Osteocyte (in vitro differentiated cells): ENCODE data around the gene FLT1. TPM values are rescaled to one million over a fixed set of nuclear protein-coding genes. Genes with fewer than 3 reads are reported as not detected.

ENCODE experiments used
- DNase-seq: peaks from one replicate; pipeline ENCODE4 v3.0.0; 2021; ENCODE audit warnings: mixed read lengths; ENCODE audit not compliant: unreplicated experiment; ENCODE audit errors: extremely low spot score
- H3K27ac Mint-ChIP-seq: one replicate; pipeline ENCODE4 v1.8.0; 2021; ENCODE audit warnings: mild to moderate bottlenecking, mixed read lengths; ENCODE audit not compliant: unreplicated experiment
- H3K27me3 Mint-ChIP-seq: one replicate; pipeline ENCODE4 v1.8.0; 2021; ENCODE audit warnings: mixed read lengths; ENCODE audit not compliant: unreplicated experiment
- H3K36me3 Mint-ChIP-seq: one replicate; pipeline ENCODE4 v1.8.0; 2021; ENCODE audit warnings: mixed read lengths; ENCODE audit not compliant: unreplicated experiment
- H3K4me1 Mint-ChIP-seq: one replicate; pipeline ENCODE4 v1.8.0; 2021; ENCODE audit warnings: mixed read lengths; ENCODE audit not compliant: unreplicated experiment
- H3K4me3 Mint-ChIP-seq: one replicate; pipeline ENCODE4 v1.8.0; 2021; ENCODE audit warnings: mild to moderate bottlenecking, moderate library complexity, mixed read lengths; ENCODE audit not compliant: unreplicated experiment
- H3K9me3 Mint-ChIP-seq: one replicate; pipeline ENCODE4 v1.8.0; 2021; ENCODE audit warnings: mixed read lengths; ENCODE audit not compliant: unreplicated experiment
- total RNA-seq: library from RNA; stranded (reverse); gene quantifications from 2 replicates; pipeline ENCODE4 v1.2.1, GENCODE V29; 2021
- TF ChIP-seq, protein P1 (sequence below): fragments of 200-600 bp; sonication (generic); IDR thresholded peaks from 2 replicates; pipeline ENCODE4 v1.5.0; 2021; ENCODE audit warnings: antibody characterized with exemption, mild to moderate bottlenecking, moderate library complexity

The FLT1 gene
- total RNA-seq, 1 donor from 2014 or later = 3.4 TPM

- Mint-ChIP-seq H3K4me3 (no peak overlapping the region), H3K4me1 (no peaks in the 10 kb centered on the region)
- no peak for DNase-seq
These were observed 227.4 kb downstream of the FLT1 start for GRCh38 chr13:28267497-28267896.

DNA sequence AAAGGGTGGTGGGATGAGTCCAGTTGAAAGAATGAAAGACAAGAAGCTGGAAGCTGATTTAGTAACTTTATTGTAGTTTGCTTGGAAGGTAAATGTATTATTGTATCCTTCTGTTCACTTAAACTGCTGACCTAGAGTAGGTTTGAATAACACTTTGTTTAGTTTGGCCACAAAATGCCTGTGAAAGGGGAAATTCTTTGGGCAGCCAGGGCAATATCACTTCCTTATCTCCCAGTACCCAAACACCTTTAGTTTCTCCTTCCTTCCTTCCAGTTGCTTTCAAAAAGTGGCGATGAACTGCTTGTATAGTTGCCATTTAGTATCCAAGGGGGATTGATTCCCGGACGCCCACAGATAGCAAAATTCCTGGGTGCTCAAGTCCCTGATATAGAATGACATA lies 236.5 kb downstream of the FLT1 start:
- Mint-ChIP-seq H3K27me3 (no peaks in the 10 kb centered on the region), H3K27ac (no peak overlapping the region)

More at GRCh38 chr13:28267497-28267896, 227.4 kb downstream of the FLT1 start:
- Mint-ChIP-seq H3K9me3 (no peaks in the 10 kb centered on the region), H3K27me3 (no peaks in the 10 kb centered on the region), H3K27ac (no peak overlapping the region), H3K36me3 (peaks cover 35% of the 10 kb centered on the region)
- TF ChIP-seq, protein P1, sequence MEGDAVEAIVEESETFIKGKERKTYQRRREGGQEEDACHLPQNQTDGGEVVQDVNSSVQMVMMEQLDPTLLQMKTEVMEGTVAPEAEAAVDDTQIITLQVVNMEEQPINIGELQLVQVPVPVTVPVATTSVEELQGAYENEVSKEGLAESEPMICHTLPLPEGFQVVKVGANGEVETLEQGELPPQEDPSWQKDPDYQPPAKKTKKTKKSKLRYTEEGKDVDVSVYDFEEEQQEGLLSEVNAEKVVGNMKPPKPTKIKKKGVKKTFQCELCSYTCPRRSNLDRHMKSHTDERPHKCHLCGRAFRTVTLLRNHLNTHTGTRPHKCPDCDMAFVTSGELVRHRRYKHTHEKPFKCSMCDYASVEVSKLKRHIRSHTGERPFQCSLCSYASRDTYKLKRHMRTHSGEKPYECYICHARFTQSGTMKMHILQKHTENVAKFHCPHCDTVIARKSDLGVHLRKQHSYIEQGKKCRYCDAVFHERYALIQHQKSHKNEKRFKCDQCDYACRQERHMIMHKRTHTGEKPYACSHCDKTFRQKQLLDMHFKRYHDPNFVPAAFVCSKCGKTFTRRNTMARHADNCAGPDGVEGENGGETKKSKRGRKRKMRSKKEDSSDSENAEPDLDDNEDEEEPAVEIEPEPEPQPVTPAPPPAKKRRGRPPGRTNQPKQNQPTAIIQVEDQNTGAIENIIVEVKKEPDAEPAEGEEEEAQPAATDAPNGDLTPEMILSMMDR = no peak

GRCh38 chr13:28257305-28257704 lies 237.6 kb downstream of the FLT1 start:
- Mint-ChIP-seq H3K4me3 (no peak overlapping the region), H3K9me3 (no peaks in the 10 kb centered on the region), H3K27me3 (no peaks in the 10 kb centered on the region), H3K4me1 (peaks cover 1% of the 10 kb centered on the region), H3K36me3 (peaks cover 30% of the 10 kb centered on the region), H3K27ac (no peak overlapping the region)
- no peak for DNase-seq
- TF ChIP-seq, protein P1 = no peak

More for the DNA sequence above, 236.5 kb downstream of the FLT1 start:
- Mint-ChIP-seq H3K4me1 (peaks cover 1% of the 10 kb centered on the region), H3K4me3 (no peak overlapping the region), H3K9me3 (no peaks in the 10 kb centered on the region), H3K36me3 (peaks cover 37% of the 10 kb centered on the region)
- DNase-seq = no peak
- TF ChIP-seq, protein P1 = no peak

GRCh38 chr13:28252547-28252946 lies 242.4 kb downstream of the FLT1 start:
- Mint-ChIP-seq H3K27ac (no peak overlapping the region), H3K27me3 (no peaks in the 10 kb centered on the region), H3K36me3 (peaks cover 43% of the 10 kb centered on the region), H3K9me3 (peaks cover 9% of the 10 kb centered on the region), H3K4me3 (no peak overlapping the region), H3K4me1 (no peaks in the 10 kb centered on the region)
- TF ChIP-seq, protein P1 = no peak
- DNase-seq = no peak

GRCh38 chr13:28251466-28251865 lies 243.5 kb downstream of the FLT1 start:
- Mint-ChIP-seq H3K27me3 (no peaks in the 10 kb centered on the region), H3K36me3 (peaks cover 40% of the 10 kb centered on the region), H3K9me3 (peaks cover 13% of the 10 kb centered on the region), H3K4me1 (no peaks in the 10 kb centered on the region), H3K4me3 (no peak overlapping the region), H3K27ac (peak overlapping the region; percentile 44)
- no peak for DNase-seq
- TF ChIP-seq, protein P1 = no peak
